ENCODE data around the gene TCEANC2.
"Not testable (repeated sequence)": the region's sequence is repeated elsewhere in the genome, so short reads cannot be mapped to it uniquely, and the experiment has no call there.

TCEANC2 gene

GRCh38 chr1:54052934-54053744, at the start of gene TCEANC2, which contains the start of gene TMEM59:
TSS of gene TCEANC2 (plus strand) at chr1:54053608. CDS start at chr1:54054423, 815 bp downstream.
TSS of gene TMEM59 (minus strand) at chr1:54053204. CDS start at chr1:54053188, 16 bp downstream.
- peak; percentile 99 for DNase-seq

GRCh38 chr1:54003750-54004480, 49.5 kb upstream of the TCEANC2 start:
- DNase-seq, result not testable (repeated sequence)

- DNase-seq, result no peak
These were observed 48.8 kb upstream of the TCEANC2 start for GRCh38 chr1:54004481-54005049.

DNA sequence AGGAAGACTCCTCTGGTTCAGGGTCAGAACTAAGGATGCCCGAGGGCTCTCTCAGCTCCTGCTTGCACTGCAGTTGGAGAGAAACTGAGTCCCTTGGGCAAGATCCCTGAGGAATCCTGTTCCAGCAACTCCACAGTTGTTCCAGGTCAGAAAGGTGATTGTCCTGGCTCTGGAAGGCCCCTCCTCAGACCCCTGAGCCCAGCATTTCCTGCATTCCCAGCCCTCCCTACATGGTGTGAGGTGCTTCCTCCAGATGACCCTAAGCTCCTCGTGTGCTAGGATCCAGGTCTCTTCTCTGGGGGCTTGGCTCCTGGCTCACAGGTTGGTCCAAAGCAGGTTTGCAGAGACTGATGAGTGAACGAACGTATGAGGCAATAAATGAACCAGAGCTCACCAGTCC, 46.9 kb upstream of the TCEANC2 start:
- no peak for DNase-seq

- DNase-seq, result no peak
These were observed 45.8 kb upstream of the TCEANC2 start for GRCh38 chr1:54007613-54008012.

DNA sequence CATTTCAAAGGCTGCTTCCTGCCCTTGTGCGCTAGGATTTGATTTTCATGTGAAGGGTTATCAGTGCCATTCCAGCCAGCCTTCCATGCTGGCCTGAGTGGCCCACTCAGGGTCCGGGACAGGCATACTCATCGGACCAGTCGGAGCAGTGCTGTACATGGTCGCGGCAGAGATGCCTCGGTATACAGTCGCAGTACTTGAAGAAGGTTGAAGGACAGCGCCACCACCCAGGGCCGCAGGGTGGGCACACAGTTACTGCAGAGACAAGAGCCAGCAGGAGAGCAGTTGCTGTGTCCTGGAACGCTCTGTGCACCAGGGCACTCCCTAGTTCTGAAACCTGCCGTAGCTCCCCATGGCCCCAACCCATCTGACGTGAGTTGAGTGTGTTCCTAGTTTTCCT, 44.5 kb upstream of the TCEANC2 start:
- DNase-seq, result no peak

- DNase-seq, result no peak
These were observed 44.0 kb upstream of the TCEANC2 start for GRCh38 chr1:54009406-54009805.

DNA sequence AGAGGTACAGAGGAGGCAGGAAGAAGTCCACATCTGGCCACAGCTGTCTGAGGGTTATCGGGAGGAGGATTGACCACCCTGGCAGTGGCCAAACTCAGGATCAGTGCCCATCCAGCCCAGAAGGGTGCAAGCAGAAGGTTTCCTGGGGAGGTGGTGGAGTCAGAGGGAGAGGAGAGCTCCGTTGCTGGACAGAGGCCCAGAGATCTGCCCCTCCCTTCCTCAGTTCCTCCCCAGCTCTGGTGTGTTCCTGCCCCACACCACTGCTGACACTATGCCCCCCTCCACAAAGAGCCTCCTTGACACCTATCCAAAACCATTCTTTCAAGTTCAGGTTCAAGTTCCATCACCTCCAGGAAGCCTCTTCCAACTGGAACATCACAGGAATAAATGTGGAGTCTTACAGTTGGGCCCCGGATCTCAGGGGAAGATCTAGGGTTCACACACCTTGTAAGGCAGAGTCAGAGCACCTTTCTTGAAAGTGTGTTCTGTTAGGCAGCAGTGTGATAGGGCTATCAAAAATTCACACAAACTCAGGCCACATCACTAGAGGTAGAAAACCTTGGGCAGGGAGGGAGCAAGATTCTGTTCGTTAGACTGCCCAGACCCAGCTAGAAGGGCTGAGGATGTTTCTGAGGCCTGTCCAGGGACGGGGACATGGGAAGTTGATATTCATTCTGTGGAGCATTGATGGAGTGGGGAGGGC, 42.8 kb upstream of the TCEANC2 start:
- DNase-seq, result no peak

GRCh38 chr1:54011316-54012007, 41.9 kb upstream of the TCEANC2 start:
- no peak for DNase-seq

- no peak for DNase-seq
These were observed 41.4 kb upstream of the TCEANC2 start for GRCh38 chr1:54012008-54012325.

- DNase-seq, result no peak
These were observed 40.5 kb upstream of the TCEANC2 start for GRCh38 chr1:54012863-54013262.

GRCh38 chr1:54013393-54014008, 39.9 kb upstream of the TCEANC2 start:
- DNase-seq, result no peak

DNA sequence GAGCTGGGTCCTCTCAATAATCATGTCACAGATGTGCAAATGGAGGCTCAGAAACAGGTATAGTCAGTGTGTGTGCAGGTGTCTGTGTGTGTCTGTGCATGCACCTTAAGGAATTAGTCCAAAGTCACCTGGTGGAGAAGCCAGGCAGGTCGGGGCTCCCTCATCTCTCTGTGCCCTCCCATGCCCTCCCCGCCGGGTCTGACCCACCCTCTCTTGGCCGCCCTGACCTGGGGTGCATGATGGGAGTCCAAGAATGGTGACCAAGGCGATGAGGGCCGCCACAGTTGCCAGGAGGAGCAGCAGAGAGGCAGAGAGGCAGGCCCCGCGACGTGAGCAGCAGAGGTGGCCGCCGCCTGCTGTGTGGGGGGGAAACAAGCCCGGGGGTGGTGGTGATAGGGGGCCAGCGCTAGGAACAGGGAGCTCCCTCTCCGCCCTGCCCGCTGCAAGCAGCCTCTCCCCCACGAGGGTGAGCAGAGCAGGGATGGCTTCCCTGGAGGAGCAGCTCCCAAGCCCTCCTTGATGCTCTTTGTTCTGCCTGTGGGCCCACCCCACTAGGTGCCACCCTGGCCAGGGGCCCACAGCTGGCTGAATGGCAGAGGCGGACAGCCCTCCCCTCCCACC, 39.3 kb upstream of the TCEANC2 start:
- no peak for DNase-seq

- peak; percentile 2 for DNase-seq
These were observed 36.8 kb upstream of the TCEANC2 start for GRCh38 chr1:54016343-54017282.

GRCh38 chr1:54017979-54018378, 35.4 kb upstream of the TCEANC2 start, which contains the start of gene LDLRAD1:
TSS of gene LDLRAD1 (minus strand) at chr1:54018186. CDS start at chr1:54018112, 74 bp downstream.
- no peak for DNase-seq

DNA sequence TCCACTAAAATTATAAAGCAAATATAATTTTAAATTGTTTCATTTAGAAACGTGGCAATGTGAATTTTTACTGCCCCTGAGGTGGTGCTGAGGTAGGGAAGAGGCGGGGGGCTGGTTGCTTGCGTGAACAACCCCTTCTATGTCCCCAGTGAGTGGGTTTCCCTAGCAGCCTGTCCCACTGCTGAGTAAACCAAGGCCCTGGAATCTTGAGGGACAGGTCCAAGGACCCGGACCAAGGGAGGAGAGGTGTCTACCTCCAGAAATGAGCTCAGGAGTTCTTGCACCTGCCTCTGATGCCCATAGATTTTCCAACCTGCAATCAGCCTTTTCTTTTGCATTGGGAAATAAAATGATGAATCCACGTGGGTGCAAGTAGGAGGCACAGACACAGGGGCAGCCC, 34.8 kb upstream of the TCEANC2 start:
- DNase-seq, result no peak

- peak; percentile 23 for DNase-seq
These were observed 33.7 kb upstream of the TCEANC2 start for GRCh38 chr1:54019562-54020176.

- no peak for DNase-seq
These were observed 29.1 kb upstream of the TCEANC2 start for GRCh38 chr1:54024358-54024757.

- not testable (repeated sequence) for DNase-seq
These were observed 28.6 kb upstream of the TCEANC2 start for GRCh38 chr1:54024811-54025210.

GRCh38 chr1:54027848-54028247, 25.6 kb upstream of the TCEANC2 start:
- DNase-seq, result no peak

All from MV-4-11 (cell line).